GM10248 (cell line): Measurements from ENCODE around the gene TULP3.

Experiments used
- CTCF ChIA-PET: fragments of 300-600 bp; sonication (Branson Sonifier 250); formaldehyde crosslinking; extraction: SDS; loops from one replicate; lab custom pipeline; 2021; ENCODE audit warnings: antibody characterized with exemption; lab: Yijun Ruan, JAX
- POLR2A ChIA-PET: fragments of 350-650 bp; sonication (Branson Sonifier 250); formaldehyde crosslinking; extraction: SDS; loops from one replicate; lab custom pipeline; 2020; ENCODE audit warnings: antibody characterized with exemption; lab: Yijun Ruan, JAX
- DNase-seq: peaks from one replicate; pipeline ENCODE4 v3.0.0; 2012; ENCODE audit errors: extremely low spot score
- CTCF ChIP-seq: IDR thresholded peaks from 2 replicates; pipeline ENCODE4 v1.5.1; 2012; ENCODE audit warnings: mild to moderate bottlenecking, low read depth; ENCODE audit errors: extremely low read depth, missing control alignments, control extremely low read depth

The TULP3 gene

GRCh38 chr12:2959192-2959504 is 68.5 kb downstream of the TULP3 start, which contains the start of gene TEAD4:
TSS of gene TEAD4 (plus strand) at chr12:2959397.
- peak; percentile 76 for DNase-seq
- POLR2A ChIA-PET = no interaction called here
- CTCF ChIA-PET = no interaction called here
- no peak for TF ChIP-seq CTCF

GRCh38 chr12:2959505-2960389 is 69.1 kb downstream of the TULP3 start:
- CTCF ChIA-PET = no interaction called here

GRCh38 chr12:2960390-2960956 is 69.8 kb downstream of the TULP3 start:
- POLR2A ChIA-PET = no interaction called here

More at GRCh38 chr12:2959505-2960389, 69.1 kb downstream of the TULP3 start:
- peak; percentile 65 for DNase-seq
- POLR2A ChIA-PET = no interaction called here
- TF ChIP-seq CTCF = no peak

DNA sequence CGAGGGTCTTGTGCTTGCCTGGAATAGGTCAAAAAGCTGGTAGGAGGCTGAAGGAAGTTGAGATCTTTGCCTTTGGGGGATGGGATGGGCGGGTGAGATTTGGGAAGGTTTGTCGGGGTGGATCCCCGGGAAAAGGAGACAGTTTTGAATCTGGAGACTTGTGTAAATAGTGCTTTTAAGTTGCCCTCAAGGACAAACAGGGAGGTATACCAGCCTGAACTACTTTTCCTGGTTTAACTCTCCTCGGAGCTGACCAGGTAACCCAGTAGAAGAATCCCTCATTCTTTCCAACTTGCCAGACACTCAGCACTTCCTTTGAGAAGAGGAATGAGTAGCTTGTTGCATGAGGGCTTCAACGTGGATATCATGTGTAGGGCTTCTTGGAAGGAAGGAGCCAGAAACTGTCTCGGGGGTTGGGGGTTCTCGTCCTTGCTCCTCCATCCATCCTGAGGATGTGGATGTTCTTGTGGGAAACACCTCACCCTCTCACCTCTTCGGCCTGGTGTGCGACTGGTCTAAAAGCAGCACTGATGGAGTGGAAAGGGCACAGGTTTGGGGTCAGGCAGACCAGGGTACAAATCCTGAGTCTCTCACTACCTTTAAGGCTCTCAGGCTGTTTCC is 70.4 kb downstream of the TULP3 start:
- CTCF ChIA-PET = interaction anchor here (2.2 kb wide), 1 partner anchor 17 kb away, joined by 8 read pairs; no protein-coding TSS in a partner anchor
- no peak for DNase-seq
- TF ChIP-seq CTCF = no peak

More at GRCh38 chr12:2960390-2960956, 69.8 kb downstream of the TULP3 start:
- CTCF ChIA-PET = no interaction called here
- peak; percentile 53 for DNase-seq
- no peak for TF ChIP-seq CTCF

GRCh38 chr12:2961705-2962104 is 71.0 kb downstream of the TULP3 start:
- no peak for TF ChIP-seq CTCF
- no peak for DNase-seq
- ChIA-PET POLR2A (no interaction called here), CTCF (interaction anchor here (2.2 kb wide), 1 partner anchor 17 kb away, joined by 8 read pairs; no protein-coding TSS in a partner anchor)

More for the DNA sequence above, 70.4 kb downstream of the TULP3 start:
- POLR2A ChIA-PET = no interaction called here

DNA sequence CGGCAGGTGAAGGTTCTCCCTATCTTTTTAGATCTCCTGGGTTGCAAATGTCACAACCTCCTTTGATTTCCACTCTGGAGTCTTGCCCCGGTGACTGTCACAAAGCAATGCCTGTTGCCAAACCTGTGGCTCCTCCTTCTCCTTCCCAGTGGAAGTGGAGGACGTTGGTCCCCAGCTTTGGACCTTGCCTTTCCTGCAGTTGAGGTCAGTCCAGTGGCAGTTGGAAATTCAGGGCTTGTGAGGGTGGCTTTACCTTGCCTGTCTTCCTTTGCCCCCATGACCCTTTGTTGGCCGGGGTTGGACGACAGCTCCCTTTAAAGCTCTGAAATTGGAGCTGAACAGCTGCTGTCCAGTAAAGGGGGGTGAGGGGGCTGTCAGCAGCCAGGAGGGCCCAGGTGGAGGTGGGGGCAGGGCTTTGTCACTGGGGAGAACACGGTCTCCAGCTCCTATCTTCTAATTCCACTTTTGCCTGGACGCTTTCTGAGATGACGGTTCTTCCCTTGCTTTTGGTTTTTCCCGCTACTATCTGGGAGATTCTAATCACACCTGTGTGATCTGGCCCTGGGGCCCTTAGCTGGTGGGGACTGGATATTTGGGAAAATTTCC is 72.6 kb downstream of the TULP3 start:
- DNase-seq = no peak
- ChIA-PET CTCF (interaction anchor here (0.8 to 2.2 kb wide), 2 partner anchors 19 to 178 kb away, joined by 3 to 8 read pairs; no protein-coding TSS in a partner anchor), POLR2A (no interaction called here)
- no peak for TF ChIP-seq CTCF
